Neural progenitor cell (in vitro differentiated cells): ENCODE measurements around the gene GALNT3. TPM values are rescaled to one million over a fixed set of nuclear protein-coding genes. Genes with fewer than 3 reads are reported as not detected.

Experiments
- DNase-seq: peaks from one replicate; pipeline ENCODE4 v3.0.0-alpha.2; 2016; ENCODE audit warnings: low spot score
- H2AFZ ChIP-seq: fragments of 200-600 bp; sonication (generic); replicated peaks from 2 replicates; pipeline ENCODE4 v1.6.1; 2016; ENCODE audit warnings: antibody characterized with exemption
- H3F3A ChIP-seq: fragments of 200-600 bp; sonication (generic); 2 replicates; pipeline ENCODE4 v1.6.1; 2016; ENCODE audit warnings: antibody characterized with exemption, low read depth
- H3K27ac ChIP-seq: fragments of 200-600 bp; sonication (generic); 2 replicates; pipeline ENCODE4 v1.5.1; 2016; ENCODE audit warnings: mild to moderate bottlenecking
- H3K27me3 ChIP-seq: fragments of 200-600 bp; sonication (generic); 2 replicates; pipeline ENCODE4 v1.6.1; 2016; ENCODE audit warnings: mild to moderate bottlenecking, moderate library complexity
- H3K36me3 ChIP-seq: fragments of 200-600 bp; sonication (generic); 2 replicates; pipeline ENCODE4 v1.5.1; 2016
- H3K4me1 ChIP-seq: fragments of 200-600 bp; sonication (generic); 2 replicates; pipeline ENCODE4 v1.6.1; 2016; ENCODE audit warnings: mixed run types
- H3K4me2 ChIP-seq: fragments of 200-600 bp; sonication (generic); 2 replicates; pipeline ENCODE4 v1.6.1; 2016
- H3K4me3 ChIP-seq: fragments of 200-600 bp; sonication (generic); 2 replicates; pipeline ENCODE4 v1.5.1; 2016
- H3K79me2 ChIP-seq: fragments of 200-600 bp; sonication (generic); 2 replicates; pipeline ENCODE4 v1.6.1; 2016; ENCODE audit warnings: low read depth
- H3K9ac ChIP-seq: fragments of 200-600 bp; sonication (generic); 2 replicates; pipeline ENCODE4 v1.6.1; 2016
- H3K9me3 ChIP-seq: fragments of 200-600 bp; sonication (generic); 2 replicates; pipeline ENCODE4 v1.5.1; 2016; ENCODE audit warnings: low read depth
- H4K20me1 ChIP-seq: fragments of 200-600 bp; sonication (generic); 2 replicates; pipeline ENCODE4 v1.6.1; 2016; ENCODE audit warnings: low read depth
- H3K27ac Mint-ChIP-seq: 3 replicates; pipeline ENCODE4 v1.8.0; 2021; ENCODE audit warnings: mixed read lengths
- H3K27me3 Mint-ChIP-seq: 2 replicates; pipeline ENCODE4 v1.8.0; 2022; ENCODE audit warnings: low read depth, mild to moderate bottlenecking, inconsistent platforms, moderate library complexity, mixed read lengths; ENCODE audit not compliant: insufficient read depth
- H3K36me3 Mint-ChIP-seq: 3 replicates; pipeline ENCODE4 v1.8.0; 2021; ENCODE audit warnings: mixed read lengths
- H3K4me1 Mint-ChIP-seq: 3 replicates; pipeline ENCODE4 v1.8.0; 2021; ENCODE audit warnings: mixed read lengths
- H3K4me3 Mint-ChIP-seq: 3 replicates; pipeline ENCODE4 v1.8.0; 2021; ENCODE audit warnings: mild to moderate bottlenecking, moderate library complexity, mixed read lengths
- H3K9me3 Mint-ChIP-seq: 3 replicates; pipeline ENCODE4 v1.8.0; 2020; ENCODE audit warnings: mixed read lengths
- EZH2 ChIP-seq: fragments of 200-600 bp; sonication (generic); IDR thresholded peaks from 2 replicates; pipeline ENCODE4 v1.6.1; 2017; ENCODE audit warnings: antibody characterized with exemption, mild to moderate bottlenecking, moderate library complexity
- EZH2phosphoT487 ChIP-seq: fragments of 200-600 bp; sonication (generic); IDR thresholded peaks from 2 replicates; pipeline ENCODE4 v1.6.1; 2017; ENCODE audit warnings: antibody characterized with exemption
- total RNA-seq: library from RNA; depleted of rRNA; stranded (reverse); fragments of >200 nt; gene quantifications from 2 replicates; pipeline ENCODE4 v1.2.3, GENCODE V29; 2015; ENCODE audit warnings: low replicate concordance
- TF ChIP-seq, protein P1 (sequence below): fragments of 200-600 bp; sonication (generic); IDR thresholded peaks from 2 replicates; pipeline ENCODE4 v1.5.1; 2017; ENCODE audit warnings: antibody characterized with exemption, mild to moderate bottlenecking

Gene GALNT3
- total RNA-seq, 1 donor from 2014 or later: 1.9 TPM

DNA sequence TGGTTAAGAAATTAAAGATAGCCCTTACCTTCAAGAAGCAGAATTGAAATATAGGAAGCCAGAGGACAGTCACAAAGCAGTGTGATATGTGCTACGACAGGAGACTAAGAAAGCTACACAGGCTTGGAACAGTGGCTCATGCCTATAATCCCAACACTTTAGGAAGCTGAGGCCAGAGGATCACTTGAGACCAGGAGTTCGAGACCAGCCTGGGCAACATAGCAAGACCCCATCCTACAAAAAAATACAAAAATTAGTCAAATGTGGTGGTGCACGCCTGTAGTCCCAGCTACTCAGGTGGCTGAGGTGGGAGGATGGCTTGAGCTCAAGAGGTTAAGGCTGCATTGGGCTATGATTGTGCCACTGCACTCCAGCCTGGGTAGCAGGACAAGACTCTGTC lies 21.9 kb downstream of the GALNT3 start:
- H3K4me2 ChIP-seq: no peak overlapping the region
- no peaks in the 10 kb centered on the region for H3K79me2 ChIP-seq
- no peak overlapping the region for H3K9ac ChIP-seq
- no peaks in the 10 kb centered on the region for H3K4me1 ChIP-seq
- no peak overlapping the region for H3K4me3 ChIP-seq
- Mint-ChIP-seq H3K27me3 (no peaks in the 10 kb centered on the region), H3K9me3 (no peaks in the 10 kb centered on the region), H3K4me1 (no peaks in the 10 kb centered on the region), H3K36me3 (no peaks in the 10 kb centered on the region), H3K4me3 (no peak overlapping the region), H3K27ac (no peak overlapping the region)
- no peaks in the 10 kb centered on the region for H4K20me1 ChIP-seq
- no peaks in the 10 kb centered on the region for H3K9me3 ChIP-seq
- no peak for DNase-seq
- H3K36me3 ChIP-seq: no peaks in the 10 kb centered on the region
- H3K27me3 ChIP-seq: no peaks in the 10 kb centered on the region
- H3F3A ChIP-seq: no peaks in the 10 kb centered on the region
- no peak overlapping the region for H3K27ac ChIP-seq
- TF ChIP-seq, protein P1, sequence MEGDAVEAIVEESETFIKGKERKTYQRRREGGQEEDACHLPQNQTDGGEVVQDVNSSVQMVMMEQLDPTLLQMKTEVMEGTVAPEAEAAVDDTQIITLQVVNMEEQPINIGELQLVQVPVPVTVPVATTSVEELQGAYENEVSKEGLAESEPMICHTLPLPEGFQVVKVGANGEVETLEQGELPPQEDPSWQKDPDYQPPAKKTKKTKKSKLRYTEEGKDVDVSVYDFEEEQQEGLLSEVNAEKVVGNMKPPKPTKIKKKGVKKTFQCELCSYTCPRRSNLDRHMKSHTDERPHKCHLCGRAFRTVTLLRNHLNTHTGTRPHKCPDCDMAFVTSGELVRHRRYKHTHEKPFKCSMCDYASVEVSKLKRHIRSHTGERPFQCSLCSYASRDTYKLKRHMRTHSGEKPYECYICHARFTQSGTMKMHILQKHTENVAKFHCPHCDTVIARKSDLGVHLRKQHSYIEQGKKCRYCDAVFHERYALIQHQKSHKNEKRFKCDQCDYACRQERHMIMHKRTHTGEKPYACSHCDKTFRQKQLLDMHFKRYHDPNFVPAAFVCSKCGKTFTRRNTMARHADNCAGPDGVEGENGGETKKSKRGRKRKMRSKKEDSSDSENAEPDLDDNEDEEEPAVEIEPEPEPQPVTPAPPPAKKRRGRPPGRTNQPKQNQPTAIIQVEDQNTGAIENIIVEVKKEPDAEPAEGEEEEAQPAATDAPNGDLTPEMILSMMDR: no peak
- TF ChIP-seq EZH2 (no peak), EZH2phosphoT487 (no peak)
- H2AFZ ChIP-seq: no peak overlapping the region

DNA sequence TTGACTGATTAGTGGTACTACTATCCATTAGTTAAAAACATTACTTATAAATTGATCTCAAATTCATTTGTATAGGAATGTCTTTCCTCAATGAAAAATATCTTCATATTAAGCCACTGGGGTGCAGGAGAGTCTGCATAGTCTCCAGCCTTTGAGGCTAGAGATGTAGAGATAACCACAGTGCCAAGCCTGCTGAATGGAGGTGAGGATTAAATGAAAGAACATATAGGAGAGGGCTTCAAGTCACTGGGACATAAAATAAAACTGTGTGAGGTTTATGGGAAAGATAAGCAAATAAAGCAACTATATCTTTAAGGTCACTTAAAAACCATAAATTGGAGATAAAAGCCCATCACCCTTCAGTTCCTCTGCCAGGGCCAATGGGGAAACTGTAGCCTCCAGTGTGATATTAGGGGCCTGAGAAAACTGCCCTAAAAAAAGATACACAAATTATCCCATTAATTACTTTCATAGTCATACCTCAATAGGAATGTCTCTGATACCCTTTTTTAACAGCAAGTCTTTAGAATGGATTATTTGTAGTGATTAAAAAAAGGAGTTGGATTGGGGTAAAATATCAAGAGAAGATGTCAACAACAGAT lies 27.6 kb downstream of the GALNT3 start:
- H3K4me1 ChIP-seq: no peaks in the 10 kb centered on the region
- H3K36me3 Mint-ChIP-seq: no peaks in the 10 kb centered on the region
- no peaks in the 10 kb centered on the region for H3K27me3 ChIP-seq
- DNase-seq: no peak
- no peak overlapping the region for H3K4me2 ChIP-seq
- H3K4me3 ChIP-seq: no peak overlapping the region
- peaks cover 6% of the 10 kb centered on the region for H3K4me1 Mint-ChIP-seq
- H4K20me1 ChIP-seq: no peaks in the 10 kb centered on the region
- no peaks in the 10 kb centered on the region for H3K27me3 Mint-ChIP-seq
- no peaks in the 10 kb centered on the region for H3K79me2 ChIP-seq
- no peaks in the 10 kb centered on the region for H3K9me3 Mint-ChIP-seq
- H3K27ac ChIP-seq: no peak overlapping the region
- H3K9ac ChIP-seq: no peak overlapping the region
- H3F3A ChIP-seq: no peaks in the 10 kb centered on the region
- H3K36me3 ChIP-seq: no peaks in the 10 kb centered on the region
- no peak overlapping the region for H3K27ac Mint-ChIP-seq
- H3K4me3 Mint-ChIP-seq: no peak overlapping the region
- H2AFZ ChIP-seq: no peak overlapping the region
- no peaks in the 10 kb centered on the region for H3K9me3 ChIP-seq
- TF ChIP-seq, protein P1: no peak
- no peak for TF ChIP-seq EZH2
- no peak for TF ChIP-seq EZH2phosphoT487

DNA sequence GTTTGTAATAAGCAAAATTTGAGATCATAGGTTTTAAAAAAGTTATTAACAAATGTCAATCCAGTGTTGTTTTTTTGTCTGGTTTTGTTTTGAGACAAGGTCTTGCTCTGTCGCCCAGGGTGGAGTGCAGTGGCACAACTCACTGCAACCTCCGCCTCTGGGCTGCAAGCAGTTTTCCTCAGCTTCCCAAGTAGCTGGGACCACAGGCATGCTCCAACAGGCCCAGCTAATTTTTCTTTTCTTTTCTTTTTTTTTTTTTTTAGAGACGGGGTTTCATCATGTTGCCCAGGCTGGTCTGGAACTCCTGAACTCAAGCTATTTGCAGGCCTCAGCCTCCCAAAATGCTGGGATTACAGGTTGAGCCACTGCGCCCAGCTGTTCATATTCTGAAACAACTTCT lies 31.3 kb downstream of the GALNT3 start:
- H3K27me3 ChIP-seq: no peaks in the 10 kb centered on the region
- H4K20me1 ChIP-seq: no peaks in the 10 kb centered on the region
- H3F3A ChIP-seq: no peaks in the 10 kb centered on the region
- no peak overlapping the region for H3K27ac ChIP-seq
- H3K4me3 ChIP-seq: no peak overlapping the region
- H3K9me3 ChIP-seq: no peaks in the 10 kb centered on the region
- no peaks in the 10 kb centered on the region for H3K27me3 Mint-ChIP-seq
- H3K4me1 ChIP-seq: no peaks in the 10 kb centered on the region
- H3K4me2 ChIP-seq: no peak overlapping the region
- no peaks in the 10 kb centered on the region for H3K9me3 Mint-ChIP-seq
- TF ChIP-seq, protein P1: no peak
- no peak for TF ChIP-seq EZH2
- no peak for TF ChIP-seq EZH2phosphoT487
- no peak overlapping the region for H3K27ac Mint-ChIP-seq
- no peak overlapping the region for H3K4me3 Mint-ChIP-seq
- H3K79me2 ChIP-seq: no peaks in the 10 kb centered on the region
- H3K36me3 ChIP-seq: no peaks in the 10 kb centered on the region
- H3K4me1 Mint-ChIP-seq: peaks cover 6% of the 10 kb centered on the region
- no peaks in the 10 kb centered on the region for H3K36me3 Mint-ChIP-seq
- H2AFZ ChIP-seq: peak overlapping the region; percentile 68
- no peak for DNase-seq
- no peak overlapping the region for H3K9ac ChIP-seq
